Measurements from ENCODE around the gene LRMDA. TPM values are rescaled to one million over a fixed set of nuclear protein-coding genes. Genes with fewer than 3 reads are reported as not detected.

LRMDA gene
- total and polyA plus RNA-seq, 2 of the 13 experiments (the other 11 are each of a cell fraction or from before 2014, with no cell fraction given): 13.4 to 22.0 TPM

- H3K27me3 ChIP-seq (ENCODE audit: control insufficient read depth in 1 of 2, insufficient read depth in 2 of 2, low read length in 2 of 2): no peaks in the 10 kb centered on the region
- TF ChIP-seq RFXANK (CRISPR knock-in tag; IDR thresholded peaks at IDR 0.05) (no peak), NFAT5 (CRISPR knock-in tag; IDR thresholded peaks at IDR 0.05) (no peak), ZNF557 (CRISPR knock-in tag; IDR thresholded peaks at IDR 0.05) (no peak)
- TF ChIP-seq, protein P1, sequence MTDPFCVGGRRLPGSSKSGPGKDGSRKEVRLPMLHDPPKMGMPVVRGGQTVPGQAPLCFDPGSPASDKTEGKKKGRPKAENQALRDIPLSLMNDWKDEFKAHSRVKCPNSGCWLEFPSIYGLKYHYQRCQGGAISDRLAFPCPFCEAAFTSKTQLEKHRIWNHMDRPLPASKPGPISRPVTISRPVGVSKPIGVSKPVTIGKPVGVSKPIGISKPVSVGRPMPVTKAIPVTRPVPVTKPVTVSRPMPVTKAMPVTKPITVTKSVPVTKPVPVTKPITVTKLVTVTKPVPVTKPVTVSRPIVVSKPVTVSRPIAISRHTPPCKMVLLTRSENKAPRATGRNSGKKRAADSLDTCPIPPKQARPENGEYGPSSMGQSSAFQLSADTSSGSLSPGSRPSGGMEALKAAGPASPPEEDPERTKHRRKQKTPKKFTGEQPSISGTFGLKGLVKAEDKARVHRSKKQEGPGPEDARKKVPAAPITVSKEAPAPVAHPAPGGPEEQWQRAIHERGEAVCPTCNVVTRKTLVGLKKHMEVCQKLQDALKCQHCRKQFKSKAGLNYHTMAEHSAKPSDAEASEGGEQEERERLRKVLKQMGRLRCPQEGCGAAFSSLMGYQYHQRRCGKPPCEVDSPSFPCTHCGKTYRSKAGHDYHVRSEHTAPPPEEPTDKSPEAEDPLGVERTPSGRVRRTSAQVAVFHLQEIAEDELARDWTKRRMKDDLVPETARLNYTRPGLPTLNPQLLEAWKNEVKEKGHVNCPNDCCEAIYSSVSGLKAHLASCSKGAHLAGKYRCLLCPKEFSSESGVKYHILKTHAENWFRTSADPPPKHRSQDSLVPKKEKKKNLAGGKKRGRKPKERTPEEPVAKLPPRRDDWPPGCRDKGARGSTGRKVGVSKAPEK (CRISPR knock-in tag; IDR thresholded peaks at IDR 0.05; ENCODE audit: borderline replicate concordance): no peak
- no peak overlapping the region for H3K4me2 ChIP-seq (ENCODE audit: low read depth, low read length)
- BruUV-seq (replicated peaks): no TSS peak
- WGBS (ENCODE audit: low lambda C conversion rate): 63% methylated on average over 2 of the region's 2 CpGs
- no peak overlapping the region for H3K9ac ChIP-seq (ENCODE audit: insufficient read depth, low read depth, low read length)
- CTCF ChIA-PET (ENCODE audit: low intra/inter-chr PET ratio, low total read pairs): no interaction called here
- no peak overlapping the region for H3K4me3 ChIP-seq (replicated peaks in 1 of 3; ENCODE audit: insufficient read depth in 1 of 3, low read depth in 2 of 3, low read length in 3 of 3)
- POLR2A ChIA-PET: no interaction called here
- ATAC-seq (no peak), FAIRE-seq (no peak), DNase-seq (ENCODE audit: low spot score) (no peak)
- no peaks in the 10 kb centered on the region for H3K79me2 ChIP-seq (ENCODE audit: insufficient read depth, low read length)
- no peaks in the 10 kb centered on the region for H3K4me1 ChIP-seq (ENCODE audit: insufficient read depth, low read length)
- no peak overlapping the region for H2AFZ ChIP-seq (ENCODE audit: low read length)
- no peaks in the 10 kb centered on the region for H3K36me3 ChIP-seq (replicated peaks in 1 of 2; ENCODE audit: control insufficient read depth in 1 of 2, insufficient read depth in 2 of 2, low read length in 2 of 2)
- no peak overlapping the region for H3K27ac ChIP-seq (ENCODE audit: extremely low read length, insufficient read depth, low read length)
- H4K20me1 ChIP-seq (ENCODE audit: insufficient read depth, low read length): no peaks in the 10 kb centered on the region
- in situ Hi-C loops (cut with HindIII; ENCODE audit: extremely low pct_ligation_motif_present, low pct_unique_long_range_greater_than_20kb): no loop called here
- intact Hi-C loops (cut with micrococcal nuclease; ENCODE audit: unreplicated experiment): no loop called here
- H3K9me3 ChIP-seq (ENCODE audit: low read length): no peaks in the 10 kb centered on the region
Measured at GRCh38 chr10:76236356-76236755, 804.9 kb downstream of the LRMDA start.

Data from HepG2 (cell line).